AG09319 (cell line): Measurements from ENCODE around the gene COBL.

Experiments
- DNase-seq: peaks from one replicate; pipeline ENCODE4 v3.0.0-alpha.2; 2010; ENCODE audit warnings: low read depth; ENCODE audit errors: extremely low read depth
- CTCF ChIP-seq: IDR thresholded peaks from 2 replicates; pipeline ENCODE4 v1.5.1; 2011; ENCODE audit warnings: low read depth, mild to moderate bottlenecking, inconsistent platforms, low read length, moderate library complexity

The COBL gene

GRCh38 chr7:51242881-51243518, 73.6 kb downstream of the COBL start:
- no peak for DNase-seq
- no peak for TF ChIP-seq CTCF

GRCh38 chr7:51242007-51242691, 74.5 kb downstream of the COBL start:
- no peak for TF ChIP-seq CTCF
- DNase-seq = no peak

- no peak for DNase-seq
Observed at GRCh38 chr7:51240868-51241267, 75.7 kb downstream of the COBL start.

GRCh38 chr7:51239691-51240090, 76.9 kb downstream of the COBL start:
- DNase-seq = no peak
- TF ChIP-seq CTCF = no peak

More at GRCh38 chr7:51240868-51241267, 75.7 kb downstream of the COBL start:
- TF ChIP-seq CTCF = no peak

- no peak for TF ChIP-seq CTCF
- DNase-seq = no peak
Observed at GRCh38 chr7:51238981-51239495, 77.6 kb downstream of the COBL start.

- DNase-seq = no peak
- no peak for TF ChIP-seq CTCF
Observed at GRCh38 chr7:51237446-51238133, 79.0 kb downstream of the COBL start.
